GM20000 (cell line): ENCODE measurements around the gene ANKDD1B.

Experiments
- DNase-seq: peaks from one replicate; pipeline ENCODE4 v3.0.0; 2012; ENCODE audit warnings: low spot score
- TF ChIP-seq, protein P1 (sequence below): IDR thresholded peaks from 2 replicates; pipeline ENCODE4 v1.5.1; 2012; ENCODE audit warnings: mild to moderate bottlenecking, control low read depth; ENCODE audit errors: extremely low read depth, missing control alignments

Gene ANKDD1B

GRCh38 chr5:75632321-75632720, 21.1 kb downstream of the ANKDD1B start:
- TF ChIP-seq, protein P1, sequence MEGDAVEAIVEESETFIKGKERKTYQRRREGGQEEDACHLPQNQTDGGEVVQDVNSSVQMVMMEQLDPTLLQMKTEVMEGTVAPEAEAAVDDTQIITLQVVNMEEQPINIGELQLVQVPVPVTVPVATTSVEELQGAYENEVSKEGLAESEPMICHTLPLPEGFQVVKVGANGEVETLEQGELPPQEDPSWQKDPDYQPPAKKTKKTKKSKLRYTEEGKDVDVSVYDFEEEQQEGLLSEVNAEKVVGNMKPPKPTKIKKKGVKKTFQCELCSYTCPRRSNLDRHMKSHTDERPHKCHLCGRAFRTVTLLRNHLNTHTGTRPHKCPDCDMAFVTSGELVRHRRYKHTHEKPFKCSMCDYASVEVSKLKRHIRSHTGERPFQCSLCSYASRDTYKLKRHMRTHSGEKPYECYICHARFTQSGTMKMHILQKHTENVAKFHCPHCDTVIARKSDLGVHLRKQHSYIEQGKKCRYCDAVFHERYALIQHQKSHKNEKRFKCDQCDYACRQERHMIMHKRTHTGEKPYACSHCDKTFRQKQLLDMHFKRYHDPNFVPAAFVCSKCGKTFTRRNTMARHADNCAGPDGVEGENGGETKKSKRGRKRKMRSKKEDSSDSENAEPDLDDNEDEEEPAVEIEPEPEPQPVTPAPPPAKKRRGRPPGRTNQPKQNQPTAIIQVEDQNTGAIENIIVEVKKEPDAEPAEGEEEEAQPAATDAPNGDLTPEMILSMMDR: no peak
- no peak for DNase-seq

GRCh38 chr5:75637949-75638348, 26.7 kb downstream of the ANKDD1B start:
- DNase-seq: no peak
- TF ChIP-seq, protein P1: no peak

GRCh38 chr5:75639535-75640311, 28.5 kb downstream of the ANKDD1B start:
- DNase-seq: no peak
- TF ChIP-seq, protein P1: no peak

DNA sequence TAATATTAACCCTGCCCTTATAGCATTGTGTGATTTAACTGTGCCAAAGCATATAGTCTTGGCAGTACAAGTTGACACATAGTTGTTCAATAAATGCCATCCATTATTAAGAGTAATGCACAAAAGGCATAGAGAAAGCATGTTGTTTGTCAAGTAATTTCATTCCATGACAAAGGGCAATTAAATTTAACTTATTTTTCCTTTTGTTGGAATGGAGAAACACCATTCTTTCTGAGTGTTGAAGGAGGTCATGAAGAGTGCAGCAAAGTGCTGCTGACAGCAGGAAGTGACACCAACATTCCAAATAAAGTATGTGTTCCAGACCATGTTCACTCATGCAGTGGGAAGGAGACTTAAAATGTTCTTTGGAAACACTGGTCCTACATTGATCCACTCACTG, 29.1 kb downstream of the ANKDD1B start:
- TF ChIP-seq, protein P1: no peak
- no peak for DNase-seq

- no peak for DNase-seq
- TF ChIP-seq, protein P1: no peak
Observed at GRCh38 chr5:75640826-75641225, 29.6 kb downstream of the ANKDD1B start.

DNA sequence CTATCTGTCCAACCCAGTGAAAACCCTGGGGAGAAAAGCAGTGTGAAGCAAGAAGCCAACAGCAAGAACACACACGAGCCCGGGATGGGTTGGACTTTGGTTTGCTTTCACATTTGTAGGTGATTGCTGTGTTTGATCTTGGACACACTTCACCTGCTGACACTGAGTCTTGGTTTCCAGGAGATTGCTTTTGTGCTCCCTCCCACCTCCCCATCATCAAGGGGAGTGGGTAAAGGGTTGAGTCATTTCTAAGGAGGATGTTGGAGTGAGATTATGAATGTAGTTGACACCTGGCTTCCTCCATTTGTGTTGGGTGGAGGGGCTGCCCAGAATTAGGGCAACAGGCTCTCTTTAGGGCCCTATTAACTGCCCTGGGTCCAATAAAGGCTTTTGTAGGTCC, 37.5 kb downstream of the ANKDD1B start:
- TF ChIP-seq, protein P1: no peak
- DNase-seq: peak; percentile 47

DNA sequence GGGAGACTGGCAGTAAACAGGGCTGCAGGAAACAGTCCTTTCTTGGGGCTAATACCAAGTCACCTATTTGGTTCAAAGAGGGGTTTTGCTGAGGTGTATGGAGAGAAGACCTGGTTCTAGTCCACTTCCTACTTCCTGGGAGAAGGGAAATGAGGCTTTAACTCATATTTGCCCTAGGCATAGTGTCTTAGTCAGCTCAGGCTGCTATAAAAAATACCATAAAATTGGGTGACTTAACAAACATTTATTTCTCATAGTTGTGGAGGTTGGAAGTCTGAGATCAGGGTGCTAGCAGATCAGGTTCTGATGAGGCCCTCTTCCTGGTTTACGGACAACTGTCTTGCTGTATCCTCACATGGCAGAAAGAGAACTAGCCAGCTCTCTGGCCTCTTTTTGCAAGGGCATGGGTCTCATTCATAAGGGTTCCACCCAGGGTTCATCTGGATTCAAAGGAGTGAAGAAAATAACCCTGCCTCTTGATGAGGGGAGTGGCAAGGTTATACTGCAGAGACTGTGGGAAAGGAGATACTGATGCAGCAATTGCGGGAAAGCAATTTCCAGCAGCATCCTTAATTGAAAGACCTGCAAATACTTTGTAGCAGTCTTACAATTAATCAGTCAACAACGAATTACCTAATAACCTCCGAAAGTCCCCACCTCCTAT, 40.5 kb downstream of the ANKDD1B start:
- TF ChIP-seq, protein P1: no peak
- DNase-seq: no peak
